Islet precursor cell (in vitro differentiated cells): ENCODE data around the gene SLC7A10.
"Not testable (repeated sequence)": the region's sequence is repeated elsewhere in the genome, so short reads cannot be mapped to it uniquely, and the experiment has no call there.

ENCODE experiments used
- DNase-seq: peaks from one replicate; pipeline ENCODE4 v3.0.0-alpha.2; 2018

Gene SLC7A10

DNA sequence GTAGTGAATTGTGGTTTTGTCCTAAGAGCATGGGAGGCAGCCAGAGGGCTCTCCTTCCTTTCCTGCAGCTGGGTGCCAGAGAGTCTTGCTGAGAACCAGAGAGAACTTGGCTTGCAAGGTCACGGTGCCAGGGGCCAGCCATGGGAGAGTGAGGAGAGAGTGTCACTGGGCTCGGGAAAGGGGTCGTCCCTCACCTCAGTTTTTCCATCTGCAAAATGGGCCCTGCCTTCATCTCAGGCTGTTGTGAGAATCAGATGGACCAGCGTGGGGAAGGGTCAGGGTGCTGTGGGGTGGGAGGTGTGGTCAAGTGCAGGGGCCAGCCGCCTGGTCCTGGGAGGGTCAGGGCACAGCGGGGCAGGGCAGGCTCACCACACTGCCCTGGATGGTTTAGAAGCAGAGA lies 24.2 kb downstream of the SLC7A10 start:
- no peak for DNase-seq

DNA sequence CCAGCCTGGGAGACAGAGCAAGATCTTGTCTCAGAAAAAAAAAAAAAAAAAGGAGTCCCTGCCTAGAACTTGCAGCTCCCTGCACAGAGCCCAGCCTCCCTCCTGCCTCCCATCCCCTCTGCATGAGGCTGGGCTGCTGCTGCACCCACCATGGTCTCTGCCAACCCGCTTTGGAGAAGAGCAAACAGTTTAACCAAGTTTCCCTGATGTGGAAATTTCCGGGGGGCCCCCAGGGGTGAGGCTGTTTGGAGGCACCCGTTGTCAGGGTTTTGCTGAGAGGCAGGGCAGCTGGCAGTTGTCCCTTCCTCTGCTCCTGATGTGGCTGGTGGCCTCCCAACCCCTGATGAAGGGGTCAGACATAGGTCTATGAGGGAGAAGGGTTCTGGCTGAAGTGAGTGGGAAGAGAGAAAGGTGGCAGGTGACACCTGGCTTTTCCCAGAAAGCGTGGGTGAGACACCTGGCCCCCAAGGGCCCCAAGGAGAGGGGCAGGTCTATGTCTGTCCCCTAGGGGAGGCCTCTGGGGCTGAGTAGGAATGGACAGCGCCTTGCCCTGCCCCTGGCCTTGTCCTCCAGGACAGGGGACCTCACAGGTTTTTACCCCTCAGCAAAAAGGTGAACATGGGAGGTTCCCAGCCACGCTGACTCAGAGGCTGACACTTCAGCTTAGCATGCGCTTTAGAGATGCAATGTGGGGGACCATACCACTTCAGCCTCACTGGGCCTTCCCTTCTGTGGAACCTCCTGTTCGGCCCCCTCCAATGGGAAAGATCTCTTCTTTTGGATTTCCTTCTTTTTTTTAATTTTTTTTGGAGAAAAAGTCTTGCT lies 26.0 kb downstream of the SLC7A10 start:
- DNase-seq: no peak

DNA sequence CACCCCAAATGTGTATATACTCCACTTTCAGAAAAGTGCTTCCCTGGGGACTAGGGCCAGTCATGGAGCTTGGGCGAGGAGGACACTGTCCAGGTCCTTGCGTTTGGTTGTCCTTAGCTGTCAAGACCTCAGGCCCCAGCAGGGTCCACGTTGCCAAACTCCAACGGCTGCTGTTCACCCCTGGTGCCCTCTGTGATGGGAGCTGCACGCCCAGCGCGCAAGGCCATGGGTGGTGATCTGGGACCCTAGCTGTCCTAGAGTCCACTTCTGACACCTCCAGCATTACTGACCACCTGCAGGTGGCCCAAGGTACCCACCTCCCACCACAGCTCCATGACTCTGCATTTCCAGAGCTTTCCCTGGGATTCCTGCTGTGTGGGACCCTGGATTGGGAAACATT lies 27.5 kb downstream of the SLC7A10 start:
- DNase-seq: no peak

DNA sequence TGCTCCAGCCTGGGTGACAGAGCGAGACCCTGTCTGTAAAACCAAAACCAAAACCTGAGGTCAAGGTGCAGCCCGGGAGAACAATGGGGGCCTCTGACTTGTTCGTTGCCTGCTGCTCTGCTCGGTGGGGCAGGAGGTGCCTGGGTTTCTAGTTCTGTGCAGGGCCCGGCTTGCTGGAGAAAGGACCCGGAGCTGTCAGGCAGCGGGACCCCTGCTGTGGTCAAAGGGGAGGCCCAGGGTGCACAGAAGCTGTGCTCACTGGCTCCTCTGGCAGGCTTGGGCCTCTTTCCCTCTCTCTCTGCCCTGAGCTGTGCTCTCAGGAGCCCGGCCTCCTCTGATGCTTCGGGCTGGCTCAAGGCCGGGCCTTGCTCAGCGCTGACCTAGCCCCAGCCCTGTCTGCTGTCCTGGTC lies 28.1 kb downstream of the SLC7A10 start:
- no peak for DNase-seq

DNA sequence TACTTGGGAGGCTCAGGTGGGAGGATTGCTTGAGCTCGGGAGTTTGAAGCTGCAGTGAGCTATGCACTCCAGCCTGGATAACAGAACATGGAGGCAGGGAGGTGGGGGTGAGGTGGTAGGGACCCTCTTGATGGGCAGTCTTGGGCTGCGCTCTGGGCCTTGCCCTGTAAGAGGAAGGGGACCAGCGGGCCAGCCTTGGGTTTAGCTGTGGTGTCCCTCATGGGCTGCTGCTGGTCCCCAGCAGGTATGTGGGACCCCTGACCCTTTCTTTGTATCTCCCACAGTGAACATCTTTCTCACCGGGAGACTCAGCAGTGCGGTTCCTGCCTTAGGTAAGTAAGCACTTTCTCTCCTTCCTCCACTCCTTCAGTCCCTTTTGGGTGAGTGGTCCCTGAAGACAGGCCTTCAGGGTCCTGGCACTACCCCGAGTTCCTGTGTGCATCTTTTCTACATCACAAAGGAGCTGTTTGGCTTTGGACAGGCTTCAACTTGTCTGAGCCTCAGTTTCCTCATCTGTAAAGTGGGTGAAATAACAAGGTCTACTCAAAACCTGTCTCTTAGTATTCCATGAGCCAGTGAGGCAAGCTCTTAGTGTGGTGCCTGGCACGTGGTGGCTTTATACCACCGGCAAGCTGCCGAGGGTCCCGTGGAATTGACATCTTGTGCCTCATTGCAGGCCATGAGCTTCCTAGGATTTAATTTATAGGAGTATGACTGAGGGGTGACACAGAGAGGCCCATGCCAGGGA lies 29.0 kb downstream of the SLC7A10 start:
- DNase-seq: no peak

DNA sequence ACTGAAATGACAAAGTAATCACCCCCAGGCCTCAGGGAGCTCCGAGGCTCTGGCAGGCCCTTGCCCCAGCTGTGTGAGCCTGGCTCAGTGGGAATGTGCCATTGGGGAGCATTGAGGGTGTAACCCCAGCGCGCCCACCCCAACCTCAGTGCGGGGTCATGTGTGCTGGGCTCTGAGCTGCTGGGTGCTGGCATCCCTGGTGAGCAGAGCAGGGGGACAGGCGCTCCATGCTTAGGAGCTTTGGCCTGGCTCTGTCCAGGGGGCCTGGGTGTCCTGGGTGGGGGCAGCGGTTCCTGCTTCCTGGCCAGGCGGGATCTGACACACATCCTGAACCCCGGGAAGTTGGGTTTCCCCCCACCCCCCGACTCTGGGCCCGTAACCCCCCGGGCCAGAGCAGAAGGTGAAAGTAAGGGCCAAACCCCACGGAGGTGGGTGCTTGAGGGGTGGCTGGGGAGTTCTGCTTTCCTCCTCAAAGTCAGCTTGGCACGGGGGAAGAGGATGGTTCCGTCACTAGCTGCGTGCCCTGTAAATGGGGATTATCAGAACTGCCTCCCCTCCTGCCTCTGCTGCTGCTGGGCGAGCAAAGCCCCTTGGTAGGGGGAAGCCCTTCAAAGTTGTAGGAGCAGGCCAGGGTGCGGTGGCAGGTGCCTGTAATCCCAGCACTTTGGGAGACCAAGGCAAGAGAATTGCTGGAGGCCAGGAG lies 29.9 kb downstream of the SLC7A10 start:
- no peak for DNase-seq

DNA sequence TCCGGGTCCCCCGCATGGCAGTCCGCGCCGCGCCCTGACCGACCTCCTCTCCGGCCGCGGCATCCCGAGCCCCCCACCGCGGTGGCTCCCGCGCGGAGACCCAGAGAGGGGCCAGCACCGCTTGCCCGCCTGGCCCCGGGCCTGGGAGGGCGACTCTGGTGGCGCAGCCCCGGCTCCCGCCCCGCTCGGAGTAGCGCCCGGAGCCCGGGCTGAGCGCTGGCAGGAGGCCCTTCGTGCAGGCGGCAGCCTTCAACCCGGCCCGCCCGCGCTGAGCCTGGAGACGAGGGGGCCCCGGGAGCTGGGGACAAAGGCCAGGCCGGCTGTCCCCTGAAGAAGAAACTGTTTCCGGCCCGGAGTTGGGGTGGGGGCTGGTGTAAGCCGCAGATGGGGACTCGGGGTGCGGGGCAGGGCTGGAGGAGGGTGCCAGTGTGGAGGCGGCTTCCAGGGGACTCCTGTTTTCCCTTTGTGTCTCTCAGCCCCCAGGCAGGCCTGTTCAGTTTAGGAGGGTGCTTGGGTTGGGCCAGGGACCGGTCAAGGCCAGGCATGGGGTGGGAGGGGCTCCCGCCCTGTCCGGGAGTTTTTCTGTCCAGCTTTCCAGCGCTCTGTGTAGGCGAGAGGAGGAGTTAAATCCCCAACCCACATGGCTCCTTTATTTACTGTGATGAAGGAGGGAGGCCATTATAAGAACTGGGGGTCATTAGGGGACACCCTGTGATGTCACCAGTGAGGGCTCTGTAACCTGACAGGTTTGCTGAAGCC lies 30.6 kb downstream of the SLC7A10 start:
- no peak for DNase-seq

DNA sequence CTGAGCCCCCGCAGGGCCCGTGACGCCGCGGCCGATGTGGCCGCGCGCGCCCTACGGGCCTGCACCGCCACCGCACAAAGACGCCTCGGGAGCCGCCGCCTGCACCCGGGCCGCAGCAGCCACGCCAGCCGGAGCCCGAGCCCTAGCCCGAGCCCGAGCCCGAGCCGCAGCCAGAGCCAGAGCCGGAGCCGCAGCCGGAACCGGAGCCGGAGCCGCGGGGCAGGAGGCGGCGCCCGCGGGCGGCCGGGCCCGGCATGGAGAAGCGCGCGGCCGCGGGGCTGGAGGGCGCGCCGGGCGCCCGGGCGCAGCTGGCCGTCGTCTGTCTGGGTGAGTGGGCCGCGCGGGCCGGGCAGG lies 31.1 kb downstream of the SLC7A10 start:
- no peak for DNase-seq

DNA sequence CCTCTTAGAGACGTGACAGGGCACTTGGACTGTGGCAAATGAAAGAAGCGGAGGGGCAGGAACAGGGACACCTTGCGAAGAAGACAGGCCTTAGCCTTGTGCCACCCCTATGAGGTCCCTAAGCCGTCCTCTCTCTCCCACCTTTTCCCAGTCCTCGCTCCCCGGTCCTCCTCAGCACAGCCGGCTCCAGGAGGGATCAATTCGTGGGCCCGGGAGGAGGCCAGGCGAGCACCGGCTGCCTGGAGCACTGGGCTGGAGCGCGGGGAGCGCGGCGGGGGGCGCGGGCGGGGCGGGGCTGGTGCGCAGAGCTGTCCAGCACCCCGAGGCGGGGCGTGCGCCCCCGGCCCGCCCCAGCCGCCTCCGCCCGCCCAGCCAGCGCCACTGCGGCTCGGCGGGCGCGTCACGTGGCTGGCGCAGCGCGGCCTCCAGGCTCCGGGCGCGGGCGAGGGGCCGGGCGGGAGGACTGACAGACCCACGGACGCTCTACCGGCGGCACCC lies 31.7 kb downstream of the SLC7A10 start, which contains the start of gene LRP3:
TSS of gene LRP3 (plus strand) at position 466 of the 498 bp plus-strand sequence. CDS start 456 bp downstream, outside the sequence.
- DNase-seq: no peak

DNA sequence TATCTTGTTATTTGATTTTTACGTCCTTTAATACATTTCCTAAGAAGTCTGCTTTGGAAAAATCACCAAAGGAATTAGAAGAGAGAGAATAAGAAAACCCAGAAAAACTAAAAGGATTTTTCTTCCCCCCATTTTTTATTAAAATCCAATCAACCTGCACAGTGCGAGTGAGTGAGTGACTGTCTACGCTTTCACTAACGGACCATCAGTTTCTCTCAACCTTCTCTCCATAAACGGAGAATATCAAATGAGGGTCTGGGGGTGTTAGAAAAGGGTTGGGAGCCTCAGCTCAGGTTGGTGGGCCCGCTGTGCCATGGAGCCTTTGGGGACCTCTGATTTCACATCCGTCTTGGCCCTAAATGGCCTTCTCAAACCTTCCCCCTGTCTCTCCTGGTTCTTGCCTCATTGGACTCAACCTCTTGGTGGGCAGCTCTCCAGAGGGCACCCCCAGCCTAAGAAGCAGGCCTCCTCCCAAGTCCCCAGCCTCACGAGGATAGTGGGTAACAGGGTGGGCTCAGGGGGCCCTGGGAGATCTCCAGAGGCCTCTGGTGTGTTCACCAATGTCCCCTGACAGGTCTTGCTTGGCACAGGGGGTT lies 32.3 kb downstream of the SLC7A10 start:
- DNase-seq: no peak

DNA sequence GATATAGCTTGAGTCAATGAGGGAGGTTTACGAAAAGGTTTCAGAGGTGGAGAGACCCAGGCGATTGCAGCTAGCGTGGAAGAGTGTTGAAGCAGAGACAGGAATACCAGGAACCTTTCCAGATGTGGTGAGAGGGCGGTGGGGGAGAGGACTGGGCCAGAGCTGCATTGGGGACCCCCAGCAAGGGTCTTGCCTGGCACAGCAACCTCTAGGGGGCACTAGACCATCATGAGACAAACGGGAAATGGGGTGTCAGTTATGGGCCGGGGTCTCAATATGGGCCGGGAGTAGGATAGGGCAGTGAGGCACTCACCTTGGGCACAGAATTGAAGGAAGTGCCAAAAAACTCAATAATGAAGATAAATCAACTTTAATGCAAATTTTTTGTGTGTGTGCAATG lies 33.6 kb downstream of the SLC7A10 start:
- no peak for DNase-seq

DNA sequence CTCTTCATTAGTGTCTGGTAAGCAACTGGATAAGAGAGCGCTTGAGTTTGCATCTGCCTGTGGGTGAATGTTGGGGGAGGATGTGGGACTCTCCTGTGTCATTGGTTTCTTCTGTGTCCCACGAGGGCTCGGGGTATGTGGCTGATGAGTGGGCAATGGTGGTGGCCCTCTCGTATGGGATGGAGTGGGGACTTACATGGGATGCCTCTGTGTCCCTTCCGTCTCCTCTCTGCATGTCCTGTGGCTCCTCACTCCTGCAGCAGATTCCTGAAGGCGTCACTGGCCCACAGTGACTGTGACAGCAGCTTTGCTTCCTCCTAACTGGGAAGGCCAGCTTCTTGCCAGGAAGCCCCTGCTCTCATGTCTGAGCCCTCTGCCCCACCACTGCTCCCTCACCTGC lies 34.1 kb downstream of the SLC7A10 start:
- DNase-seq: peak; percentile 49

DNA sequence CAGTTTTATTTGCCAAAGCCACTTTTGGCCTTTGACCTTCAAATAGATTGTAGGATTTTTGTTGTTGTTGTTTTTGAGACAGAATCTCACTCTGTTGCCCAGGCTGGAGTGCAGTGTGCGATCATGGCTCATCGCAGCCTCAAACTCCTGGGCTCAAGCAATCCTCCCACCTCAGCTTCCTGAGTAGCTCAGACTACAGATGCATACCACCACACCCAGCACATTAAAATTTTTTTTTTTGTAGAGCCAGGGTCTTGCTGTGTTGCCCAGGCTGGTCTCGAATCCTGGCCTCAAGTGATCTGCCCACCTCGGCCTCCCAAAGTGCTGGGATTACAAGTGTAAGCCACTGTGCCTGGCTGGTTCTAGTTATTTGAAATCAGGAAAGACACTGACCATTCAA lies 34.6 kb downstream of the SLC7A10 start:
- not testable (repeated sequence) for DNase-seq

DNA sequence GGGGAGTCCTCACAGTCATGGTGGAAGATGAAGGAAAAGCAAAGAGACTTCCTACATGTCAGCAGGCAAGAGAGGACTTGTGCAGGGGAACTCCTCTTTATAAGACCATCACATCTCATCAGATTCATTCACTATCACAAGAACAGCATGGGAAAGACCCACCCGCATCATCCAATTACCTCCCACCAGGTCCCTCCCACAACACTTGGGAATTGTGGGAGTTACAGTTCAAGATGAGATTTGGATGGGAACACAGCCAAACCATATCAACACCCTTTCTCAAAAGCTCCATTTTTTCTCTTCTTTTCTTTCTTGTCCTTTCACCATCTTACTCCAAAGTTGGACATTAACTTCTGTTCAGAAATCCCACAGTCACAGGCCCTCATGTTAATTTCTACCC lies 36.2 kb downstream of the SLC7A10 start:
- DNase-seq: no peak

DNA sequence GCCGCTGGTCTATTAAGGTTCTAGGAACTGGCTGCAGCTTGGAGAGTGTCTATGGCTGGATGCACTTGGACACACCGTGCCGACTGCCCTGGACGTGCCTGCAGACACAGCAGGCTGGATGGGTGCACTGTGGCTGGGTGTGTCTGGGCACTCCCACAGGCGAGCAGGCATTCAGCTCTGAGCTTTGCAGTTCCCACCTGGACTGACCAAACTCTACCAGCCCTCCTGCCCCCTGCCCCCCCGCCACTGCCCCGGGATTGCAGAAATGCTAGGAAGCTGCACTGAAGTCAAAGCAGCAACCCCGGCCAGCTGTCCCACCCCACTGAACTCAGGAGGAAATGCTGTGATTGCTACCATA lies 38.5 kb downstream of the SLC7A10 start:
- no peak for DNase-seq

DNA sequence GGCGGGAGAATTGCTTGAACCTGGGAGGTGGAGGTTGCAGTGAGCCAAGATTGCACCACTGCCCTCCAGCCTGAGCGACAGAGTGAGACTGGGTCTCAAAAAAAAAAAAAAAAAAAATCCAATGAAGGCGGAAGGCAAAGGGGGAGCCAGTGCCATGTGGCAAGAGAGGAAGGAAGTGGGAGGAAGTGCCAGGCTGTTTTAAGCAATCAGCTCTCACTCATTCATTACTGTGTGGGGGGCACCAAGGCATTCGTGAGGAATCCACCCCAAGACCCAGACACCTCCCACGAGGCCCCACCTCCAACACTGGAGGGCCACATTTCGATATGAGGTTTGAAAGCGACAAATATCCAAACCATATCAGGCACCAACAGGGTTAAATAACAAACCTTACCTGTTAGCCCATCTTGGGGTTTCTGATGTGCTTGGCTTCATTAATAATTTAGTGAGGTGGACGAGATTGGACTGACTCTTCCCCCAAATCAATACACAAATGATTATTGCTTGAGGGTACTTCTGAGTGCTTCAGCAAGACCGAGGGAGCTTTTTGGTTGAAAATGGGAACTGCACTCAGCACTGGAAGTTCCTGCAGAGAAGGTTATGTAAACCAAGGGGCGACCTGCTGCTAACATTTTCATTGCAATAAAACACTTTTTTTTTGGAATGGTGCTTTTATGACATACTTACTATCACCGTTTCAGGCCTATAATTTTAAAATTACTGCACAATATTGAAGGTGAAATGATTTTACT lies 39.0 kb downstream of the SLC7A10 start:
- DNase-seq: no peak

DNA sequence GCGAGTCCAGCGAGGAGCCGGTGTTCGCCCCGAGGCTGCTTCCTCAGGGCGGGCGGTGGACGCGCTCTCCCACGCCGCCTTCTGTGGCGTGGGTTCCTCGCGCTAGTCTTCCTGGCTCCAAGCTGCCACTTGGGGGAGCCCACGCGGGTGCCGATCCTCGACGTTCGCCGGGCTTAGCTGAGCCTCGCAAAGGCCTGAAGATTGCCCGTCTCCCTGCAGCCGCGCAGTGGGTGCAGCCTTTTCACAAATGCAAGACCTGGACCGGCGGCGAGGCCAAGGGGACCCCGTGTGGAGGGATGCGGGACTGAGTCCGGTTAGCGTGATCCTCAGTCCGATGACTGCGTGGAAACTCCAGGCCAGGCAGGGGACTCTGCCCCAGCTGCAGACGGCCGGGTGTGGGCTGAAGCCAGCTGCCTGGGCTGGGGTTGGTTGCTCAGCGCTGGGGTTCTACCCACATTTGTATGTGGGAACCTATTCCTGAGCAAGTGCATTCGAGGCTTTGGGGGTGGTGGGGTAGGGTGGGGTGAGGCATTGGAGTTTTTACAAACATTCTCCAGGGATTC lies 48.2 kb downstream of the SLC7A10 start:
- peak; percentile 86 for DNase-seq

DNA sequence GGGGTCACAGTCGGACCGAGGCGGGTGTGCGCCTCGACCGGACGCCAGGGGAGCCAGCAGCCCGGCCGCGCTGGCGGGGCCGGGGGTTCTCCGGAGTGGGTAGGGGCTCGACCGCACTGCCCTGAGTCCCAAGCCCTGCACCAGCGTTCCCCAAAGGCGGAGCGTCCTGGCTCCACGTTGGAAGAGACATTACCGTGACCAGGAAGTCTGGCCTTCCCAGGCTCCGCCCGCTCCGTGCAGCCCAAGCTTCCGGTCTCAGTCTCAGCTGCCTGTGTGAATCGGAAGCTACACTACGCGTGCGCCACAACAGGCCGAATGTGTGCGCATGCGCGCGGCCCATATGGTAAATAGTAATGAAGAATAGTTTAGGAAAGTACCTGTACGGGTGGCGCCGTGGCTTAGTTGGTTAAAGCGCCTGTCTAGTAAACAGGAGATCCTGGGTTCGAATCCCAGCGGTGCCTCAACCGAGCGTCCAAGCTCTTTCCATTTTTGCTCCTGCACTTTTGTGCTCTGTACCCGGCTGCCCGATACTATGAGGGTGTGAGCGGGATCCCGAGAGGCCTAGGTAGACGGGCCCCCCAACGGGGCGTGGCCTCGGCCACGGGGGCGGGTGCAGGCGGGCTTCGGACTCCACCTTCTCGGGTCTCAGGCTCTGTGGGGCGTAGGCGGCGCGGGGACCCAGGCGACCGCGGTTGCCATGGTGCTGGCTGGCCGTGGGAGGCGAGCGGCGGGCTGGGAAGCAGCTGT lies 48.8 kb downstream of the SLC7A10 start:
- DNase-seq: peak; percentile 100

DNA sequence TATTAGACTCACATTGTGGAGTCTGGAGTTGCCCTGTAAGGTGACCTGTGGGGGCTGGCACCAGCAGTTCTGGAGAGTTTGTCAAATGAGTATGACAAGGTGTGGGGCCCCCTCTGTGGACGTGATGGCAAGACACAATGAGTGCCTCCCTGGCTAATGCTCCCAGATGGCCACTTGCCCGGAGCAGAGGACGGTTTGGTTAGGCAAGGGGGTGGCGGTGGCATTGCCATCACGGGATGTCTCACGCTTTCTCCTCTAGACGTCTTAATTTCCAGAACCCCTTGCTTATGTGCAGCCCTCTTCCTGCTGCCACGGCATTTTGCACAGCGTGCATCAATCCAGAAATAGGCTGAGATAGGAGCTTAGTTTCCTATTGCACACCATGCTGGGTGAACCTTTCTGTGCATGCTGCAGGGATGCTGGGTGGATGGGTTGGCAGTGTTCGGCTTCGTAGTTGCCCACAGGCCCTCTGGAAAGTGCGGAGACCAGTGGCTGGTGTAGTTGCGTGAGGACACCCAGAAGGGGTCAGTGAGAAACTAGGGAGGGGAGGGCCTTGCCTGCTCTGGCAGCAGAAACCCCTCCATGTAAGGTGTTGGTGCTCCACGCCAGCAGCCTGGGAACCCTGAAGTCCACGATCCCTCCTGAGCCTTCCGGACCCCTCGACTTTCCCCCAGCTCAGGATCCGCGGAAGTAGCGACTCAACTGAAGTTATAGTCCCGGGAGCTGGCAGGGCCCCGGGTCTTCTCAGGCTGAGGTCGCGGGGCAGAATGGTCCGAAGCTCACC lies 49.6 kb downstream of the SLC7A10 start:
- DNase-seq: peak; percentile 82
